ENCODE measurements around the gene KLC1.

Gene KLC1

DNA sequence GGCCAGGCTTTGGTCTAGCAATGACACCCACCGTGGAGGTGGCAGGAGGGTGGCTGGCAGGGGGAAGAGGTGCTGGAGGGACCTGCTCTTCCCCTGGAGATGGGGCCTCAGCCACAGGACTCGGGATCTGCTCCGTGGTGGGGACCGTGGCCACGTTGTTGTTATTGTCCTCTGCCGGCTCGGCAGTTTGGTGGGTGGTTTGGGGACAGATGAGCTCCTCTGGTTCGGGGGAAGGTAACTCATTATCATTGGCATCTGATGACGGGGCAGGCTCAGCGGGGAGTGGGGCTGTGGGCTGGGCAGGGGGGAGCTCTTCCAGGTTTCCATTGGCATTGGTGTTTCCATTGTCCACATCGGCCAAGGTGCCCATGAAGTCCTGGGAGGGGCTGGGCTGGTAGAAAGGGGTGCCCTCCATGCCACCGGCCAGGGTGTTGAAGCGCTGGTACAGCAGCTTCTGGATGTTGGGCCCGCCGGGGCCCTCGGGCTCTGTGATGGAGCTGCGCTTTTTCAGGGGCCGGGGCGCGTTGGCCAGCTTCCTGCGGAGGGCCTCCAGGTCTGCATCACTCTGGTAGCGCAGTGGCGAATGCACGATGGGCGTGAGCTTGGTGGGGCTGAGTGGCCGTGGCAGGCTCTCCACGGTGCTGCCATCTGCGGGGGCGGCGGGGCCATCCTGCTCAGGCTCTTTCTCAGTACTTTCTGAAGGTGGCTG is 110.9 kb downstream of the KLC1 start:
- Histone ChIP-seq H3K4me3 (no peak overlapping the region), H3K9me3 (ENCODE audit: low read depth, low read length) (no peaks in the 10 kb centered on the region), H3K9ac (ENCODE audit: insufficient read length) (no peak overlapping the region), H3K27ac (no peak overlapping the region), H3K36me3 (ENCODE audit: insufficient read depth, low read length) (peaks cover 7% of the 10 kb centered on the region; the same call in 1 of the 2 replicates)
- no peak for DNase-seq (ENCODE audit: low read depth, low spot score)
- no peak for TF ChIP-seq EZH2 (IDR thresholded peaks at IDR 0.05)
- TF ChIP-seq POLR2AphosphoS5 (IDR thresholded peaks at IDR 0.05; ENCODE audit: borderline replicate concordance, low read depth, low read length), result no peak
- no peak for TF ChIP-seq FOXP2 (optimal IDR thresholded peaks at IDR 0.05; ENCODE audit: control extremely low read depth, extremely low read length, insufficient read depth)

DNA sequence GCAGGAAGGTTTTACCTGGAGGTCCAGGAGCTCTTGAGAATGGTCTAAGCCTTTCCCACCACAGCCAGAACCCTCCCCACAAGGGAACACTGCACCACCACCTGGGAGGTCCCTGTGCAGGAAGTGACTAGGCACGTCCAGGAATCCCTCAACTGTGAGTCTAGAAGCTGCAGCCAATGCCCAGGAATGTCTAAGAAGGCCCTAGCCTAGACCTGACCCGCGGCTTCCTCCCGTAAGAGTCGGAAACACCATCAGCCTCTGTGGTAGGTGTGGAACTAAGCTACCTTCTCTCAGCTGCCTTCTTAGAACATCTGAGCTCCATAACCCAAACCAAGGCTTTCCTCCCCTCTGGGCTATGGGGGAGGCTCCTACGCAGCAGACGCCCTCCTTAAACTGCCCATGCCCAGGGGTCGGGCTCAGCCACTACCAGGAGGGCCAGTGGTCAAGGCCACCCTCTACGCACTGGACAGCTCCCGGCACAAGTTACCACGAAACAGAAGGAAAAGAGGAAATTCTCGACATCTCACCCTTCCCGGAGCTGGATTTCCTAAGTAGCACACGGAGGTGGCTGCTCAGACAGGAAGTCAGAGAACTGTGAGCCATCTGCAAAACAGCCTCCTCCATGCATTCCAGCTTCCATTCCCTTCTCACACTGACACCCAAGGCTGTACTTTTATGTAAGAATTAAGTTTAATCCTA is 112.1 kb downstream of the KLC1 start:
- H3K9me3 ChIP-seq (ENCODE audit: low read depth, low read length), result no peaks in the 10 kb centered on the region
- H3K36me3 ChIP-seq (ENCODE audit: insufficient read depth, low read length), result peaks cover 4% of the 10 kb centered on the region; the same call in 1 of the 2 replicates
- DNase-seq (ENCODE audit: low read depth, low spot score), result no peak
- no peak overlapping the region for H3K4me3 ChIP-seq
- no peak overlapping the region for H3K27ac ChIP-seq
- TF ChIP-seq POLR2AphosphoS5 (IDR thresholded peaks at IDR 0.05; ENCODE audit: borderline replicate concordance, low read depth, low read length), result no peak
- TF ChIP-seq FOXP2 (optimal IDR thresholded peaks at IDR 0.05; ENCODE audit: control extremely low read depth, extremely low read length, insufficient read depth), result no peak
- H3K9ac ChIP-seq (ENCODE audit: insufficient read length), result no peak overlapping the region

DNA sequence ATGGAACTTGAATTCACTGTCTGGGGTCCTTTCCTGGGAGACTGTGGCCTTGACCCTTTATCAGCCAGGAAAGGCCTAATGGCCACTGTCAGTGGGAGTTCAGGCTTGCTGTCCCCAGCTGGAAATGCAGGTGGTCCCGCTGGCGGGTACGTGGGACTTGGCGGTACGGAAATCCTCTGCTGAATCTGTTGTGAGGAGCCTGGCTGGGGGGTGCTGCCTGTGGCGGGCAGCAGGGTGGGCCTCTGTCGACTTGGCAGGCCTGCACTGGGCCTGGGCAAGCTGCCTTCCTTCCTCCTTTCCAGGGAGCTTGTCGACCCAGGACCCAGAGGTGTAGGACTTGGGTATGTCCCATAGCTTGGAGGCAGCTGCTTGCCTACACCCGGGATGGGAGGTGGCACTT is 112.9 kb downstream of the KLC1 start:
- no peak for DNase-seq (ENCODE audit: low read depth, low spot score)
- TF ChIP-seq EZH2 (IDR thresholded peaks at IDR 0.05) (no peak), FOXP2 (optimal IDR thresholded peaks at IDR 0.05; ENCODE audit: control extremely low read depth, extremely low read length, insufficient read depth) (no peak), POLR2AphosphoS5 (IDR thresholded peaks at IDR 0.05; ENCODE audit: borderline replicate concordance, low read depth, low read length) (no peak)
- Histone ChIP-seq H3K36me3 (ENCODE audit: insufficient read depth, low read length) (peaks cover 4% of the 10 kb centered on the region; the same call in 1 of the 2 replicates), H3K4me3 (no peak overlapping the region), H3K27ac (no peak overlapping the region), H3K9me3 (ENCODE audit: low read depth, low read length) (no peaks in the 10 kb centered on the region), H3K9ac (ENCODE audit: insufficient read length) (no peak overlapping the region)

DNA sequence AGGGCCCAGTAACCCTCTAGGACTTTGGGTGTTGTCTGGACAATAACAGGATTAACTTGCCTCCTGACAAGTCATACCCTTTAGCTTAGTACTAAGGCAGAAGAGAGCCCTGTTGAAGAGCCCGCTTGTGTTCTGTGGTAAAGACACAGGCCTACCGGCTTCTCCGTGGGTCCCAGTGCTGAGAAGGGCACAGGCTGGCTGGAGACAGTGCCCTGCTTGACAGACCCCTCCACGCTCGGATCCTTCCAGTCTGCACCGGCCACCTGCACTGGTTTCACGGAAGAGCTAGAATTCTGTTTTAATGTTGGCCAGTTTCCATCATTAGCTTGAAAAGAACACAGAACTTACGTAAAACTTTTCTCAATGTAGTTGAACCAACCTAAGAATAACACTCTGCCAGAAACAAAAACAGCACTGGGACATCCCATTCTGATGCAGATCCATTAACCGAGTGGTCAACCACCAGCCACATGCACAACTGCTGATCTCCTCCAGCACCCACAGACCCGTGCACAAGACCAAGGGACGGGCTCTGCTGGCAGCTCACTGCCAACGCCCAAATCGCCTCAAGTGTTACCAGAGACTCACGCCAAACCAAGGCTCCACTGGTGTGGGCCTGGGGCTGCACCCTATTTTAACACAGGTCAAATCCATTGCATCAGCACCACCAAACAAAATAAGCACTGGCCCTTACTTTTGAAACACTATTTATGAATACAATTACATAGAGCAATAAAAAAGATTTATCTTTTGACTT is 113.7 kb downstream of the KLC1 start:
- H3K9me3 ChIP-seq (ENCODE audit: low read depth, low read length), result no peaks in the 10 kb centered on the region
- H3K9ac ChIP-seq (ENCODE audit: insufficient read length), result no peak overlapping the region
- TF ChIP-seq FOXP2 (optimal IDR thresholded peaks at IDR 0.05; ENCODE audit: control extremely low read depth, extremely low read length, insufficient read depth) (no peak), EZH2 (IDR thresholded peaks at IDR 0.05) (no peak), POLR2AphosphoS5 (IDR thresholded peaks at IDR 0.05; ENCODE audit: borderline replicate concordance, low read depth, low read length) (no peak)
- peaks cover 4% of the 10 kb centered on the region; the same call in 1 of the 2 replicates for H3K36me3 ChIP-seq (ENCODE audit: insufficient read depth, low read length)
- DNase-seq (ENCODE audit: low read depth, low spot score), result no peak
- no peak overlapping the region for H3K27ac ChIP-seq
- no peak overlapping the region for H3K4me3 ChIP-seq

DNA sequence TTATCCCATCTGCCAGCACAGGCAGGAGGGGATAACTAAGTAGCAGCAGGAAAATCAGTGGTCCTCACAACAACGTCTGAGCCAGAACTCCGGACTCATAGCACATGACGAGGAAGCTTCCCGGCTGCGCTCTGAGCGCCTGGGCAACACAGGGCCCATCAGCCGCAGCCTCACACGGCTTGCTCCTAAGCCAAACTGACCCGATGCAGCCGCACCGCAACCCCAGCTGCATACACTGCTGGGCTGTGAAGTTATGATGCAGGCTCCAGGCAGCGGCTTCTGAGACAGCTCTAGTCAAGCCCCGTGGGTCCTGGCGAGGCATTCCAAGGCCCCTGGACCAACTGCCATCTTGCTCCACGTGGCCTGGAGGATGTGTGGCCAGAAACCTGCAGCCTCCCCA is 114.7 kb downstream of the KLC1 start:
- DNase-seq (ENCODE audit: low read depth, low spot score), result no peak
- no peak overlapping the region for H3K9ac ChIP-seq (ENCODE audit: insufficient read length)
- TF ChIP-seq POLR2AphosphoS5 (IDR thresholded peaks at IDR 0.05; ENCODE audit: borderline replicate concordance, low read depth, low read length), result no peak
- no peak for TF ChIP-seq EZH2 (IDR thresholded peaks at IDR 0.05)
- no peak for TF ChIP-seq FOXP2 (optimal IDR thresholded peaks at IDR 0.05; ENCODE audit: control extremely low read depth, extremely low read length, insufficient read depth)
- H3K27ac ChIP-seq, result no peak overlapping the region
- no peak overlapping the region for H3K4me3 ChIP-seq
- no peaks in the 10 kb centered on the region for H3K9me3 ChIP-seq (ENCODE audit: low read depth, low read length)
- peaks cover 4% of the 10 kb centered on the region; the same call in 1 of the 2 replicates for H3K36me3 ChIP-seq (ENCODE audit: insufficient read depth, low read length)

DNA sequence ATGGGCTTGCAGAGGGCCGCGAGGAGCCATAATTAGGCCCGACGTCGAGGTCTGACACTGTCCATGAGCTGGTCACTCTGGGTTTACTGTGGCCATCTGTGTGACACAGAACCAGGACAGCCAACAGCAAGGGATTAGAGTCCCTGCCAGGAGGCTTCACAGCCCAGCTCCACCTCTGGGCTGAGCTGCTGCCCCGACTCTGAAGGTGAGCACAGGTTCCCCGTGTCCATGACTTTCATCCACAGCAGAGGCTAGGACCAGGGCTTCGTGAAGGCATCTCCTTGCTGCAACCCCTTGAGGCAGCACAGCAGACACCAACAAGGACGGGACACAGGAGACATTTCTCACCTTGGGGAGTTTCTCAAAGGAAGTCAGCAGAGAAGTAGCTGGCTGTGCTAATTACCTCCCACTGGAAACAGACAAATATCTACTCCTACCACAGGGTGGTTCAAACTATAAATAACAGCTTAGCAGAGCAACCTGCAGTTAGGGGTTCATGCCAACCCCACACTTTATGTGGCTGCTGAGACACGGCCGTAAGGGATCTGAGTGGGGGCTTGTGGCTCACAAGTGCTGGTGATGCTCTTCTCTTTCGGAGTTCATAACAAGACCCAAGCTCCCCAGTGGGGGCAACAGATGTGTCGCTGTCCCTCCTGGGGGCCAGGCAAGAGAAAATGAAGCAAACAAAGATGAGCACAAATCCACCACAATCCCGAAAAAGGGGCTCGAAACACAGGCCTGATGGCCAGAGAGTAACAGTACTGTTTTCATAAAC is 115.8 kb downstream of the KLC1 start:
- no peak overlapping the region for H3K9ac ChIP-seq (ENCODE audit: insufficient read length)
- no peak for TF ChIP-seq FOXP2 (optimal IDR thresholded peaks at IDR 0.05; ENCODE audit: control extremely low read depth, extremely low read length, insufficient read depth)
- TF ChIP-seq POLR2AphosphoS5 (IDR thresholded peaks at IDR 0.05; ENCODE audit: borderline replicate concordance, low read depth, low read length), result no peak
- TF ChIP-seq EZH2 (IDR thresholded peaks at IDR 0.05), result no peak
- H3K9me3 ChIP-seq (ENCODE audit: low read depth, low read length), result no peaks in the 10 kb centered on the region

DNA sequence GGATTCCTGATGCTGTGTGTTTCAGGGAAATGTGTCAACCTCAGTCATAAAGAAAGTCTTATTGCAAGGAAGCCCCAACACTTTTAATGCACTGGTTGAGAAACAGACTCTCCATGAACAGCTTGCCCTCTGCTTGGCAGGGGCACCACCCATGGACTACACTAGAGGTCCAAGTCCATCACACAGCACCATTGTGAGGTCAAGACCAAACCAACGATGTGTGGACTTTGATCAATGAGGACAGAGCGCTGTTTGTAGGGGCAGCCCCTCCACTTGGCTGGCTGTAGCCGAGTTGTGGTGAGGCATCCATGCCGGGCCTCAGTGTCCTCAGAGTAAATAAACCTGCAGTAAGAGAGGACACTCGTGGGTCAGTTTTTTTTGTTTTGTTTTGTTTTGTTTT is 116.4 kb downstream of the KLC1 start:
- H3K4me3 ChIP-seq, result no peak overlapping the region
- no peaks in the 10 kb centered on the region for H3K9me3 ChIP-seq (ENCODE audit: low read depth, low read length)
- DNase-seq (ENCODE audit: low read depth, low spot score), result no peak
- H3K9ac ChIP-seq (ENCODE audit: insufficient read length), result no peak overlapping the region
- TF ChIP-seq EZH2 (IDR thresholded peaks at IDR 0.05) (no peak), POLR2AphosphoS5 (IDR thresholded peaks at IDR 0.05; ENCODE audit: borderline replicate concordance, low read depth, low read length) (no peak), FOXP2 (optimal IDR thresholded peaks at IDR 0.05; ENCODE audit: control extremely low read depth, extremely low read length, insufficient read depth) (no peak)
- H3K36me3 ChIP-seq (ENCODE audit: insufficient read depth, low read length), result peaks cover 8% of the 10 kb centered on the region; the same call in 1 of the 2 replicates
- H3K27ac ChIP-seq, result no peak overlapping the region

More for the DNA sequence above, 115.8 kb downstream of the KLC1 start:
- peaks cover 8% of the 10 kb centered on the region; the same call in 1 of the 2 replicates for H3K36me3 ChIP-seq (ENCODE audit: insufficient read depth, low read length)
- no peak for DNase-seq (ENCODE audit: low read depth, low spot score)
- H3K27ac ChIP-seq, result no peak overlapping the region
- H3K4me3 ChIP-seq, result no peak overlapping the region

Data from SK-N-MC (cell line).